GM23338 (cell line): ENCODE measurements around the gene MED12L. TPM values are rescaled to one million over a fixed set of nuclear protein-coding genes. Genes with fewer than 3 reads are reported as not detected.

Experiments used
- ATAC-seq: fragments of 200-7000 bp; cut with Tn5 transposase; 3 replicates; pipeline ENCODE4 v1.9.1; 2020
- DNase-seq: peaks from one replicate; pipeline ENCODE4 v3.0.0-alpha.2; 2015; ENCODE audit warnings: low spot score
- H2AFZ ChIP-seq: fragments of 200-600 bp; sonication (generic); 2 replicates; pipeline ENCODE4 v1.8.0; 2016; ENCODE audit warnings: antibody characterized with exemption, mild to moderate bottlenecking, moderate library complexity
- H3F3A ChIP-seq: fragments of 200-600 bp; sonication (generic); replicated peaks from 2 replicates; pipeline ENCODE4 v1.8.0; 2017; ENCODE audit warnings: antibody characterized with exemption, mixed run types, low read depth
- H3K27ac ChIP-seq: fragments of 200-600 bp; sonication (generic); 2 replicates; pipeline ENCODE4 v1.6.1; 2016; ENCODE audit warnings: low read depth
- H3K27me3 ChIP-seq: fragments of 200-600 bp; sonication (generic); 2 replicates; pipeline ENCODE4 v1.8.0; 2016; ENCODE audit warnings: mild to moderate bottlenecking, mixed run types, moderate library complexity; ENCODE audit not compliant: insufficient read depth
- H3K36me3 ChIP-seq: fragments of 200-600 bp; sonication (generic); 2 replicates; pipeline ENCODE4 v1.8.0; 2016; ENCODE audit warnings: mild to moderate bottlenecking; ENCODE audit not compliant: insufficient read depth
- H3K4me1 ChIP-seq: fragments of 200-600 bp; sonication (generic); 2 replicates; pipeline ENCODE4 v1.8.0; 2016; ENCODE audit warnings: mild to moderate bottlenecking, moderate library complexity; ENCODE audit not compliant: insufficient read depth
- H3K4me2 ChIP-seq: fragments of 200-600 bp; sonication (generic); 2 replicates; pipeline ENCODE4 v1.7.1; 2017; ENCODE audit warnings: mixed run types
- H3K4me3 ChIP-seq: fragments of 200-600 bp; sonication (generic); 2 replicates; pipeline ENCODE4 v1.6.1; 2016; ENCODE audit warnings: mixed run types
- H3K79me2 ChIP-seq: fragments of 200-600 bp; sonication (generic); replicated peaks from 2 replicates; pipeline ENCODE4 v1.8.0; 2017; ENCODE audit warnings: mild to moderate bottlenecking; ENCODE audit not compliant: insufficient read depth
- H3K9me2 ChIP-seq: fragments of 200-600 bp; sonication (generic); 2 replicates; pipeline ENCODE4 v1.8.0; 2017; ENCODE audit not compliant: insufficient read depth
- H4K20me1 ChIP-seq: fragments of 200-600 bp; sonication (generic); replicated peaks from 2 replicates; pipeline ENCODE4 v1.8.0; 2017; ENCODE audit warnings: mild to moderate bottlenecking; ENCODE audit not compliant: insufficient read depth
- H3K27ac Mint-ChIP-seq: 2 replicates; pipeline ENCODE4 v1.8.0; 2020; ENCODE audit warnings: inconsistent platforms, mild to moderate bottlenecking, moderate library complexity, mixed read lengths
- H3K27me3 Mint-ChIP-seq: 3 replicates; pipeline ENCODE4 v1.8.0; 2022; ENCODE audit warnings: low read depth, mild to moderate bottlenecking, moderate library complexity, mixed read lengths, inconsistent platforms; ENCODE audit not compliant: insufficient read depth, poor library complexity
- H3K36me3 Mint-ChIP-seq: 3 replicates; pipeline ENCODE4 v1.8.0; 2021; ENCODE audit warnings: low read depth, mild to moderate bottlenecking, inconsistent platforms, moderate library complexity, mixed read lengths
- H3K4me1 Mint-ChIP-seq: 3 replicates; pipeline ENCODE4 v1.8.0; 2020; ENCODE audit warnings: mild to moderate bottlenecking, inconsistent platforms, mixed read lengths
- H3K4me3 Mint-ChIP-seq: 3 replicates; pipeline ENCODE4 v1.8.0; 2021; ENCODE audit warnings: moderate library complexity, mild to moderate bottlenecking, inconsistent platforms, mixed read lengths
- H3K9me3 Mint-ChIP-seq: 3 replicates; pipeline ENCODE4 v1.8.0; 2020; ENCODE audit warnings: moderate library complexity, mild to moderate bottlenecking, inconsistent platforms, mixed read lengths
- CREB1 ChIP-seq: fragments of 250-450 bp; sonication (Bioruptor Pico); IDR thresholded peaks from 2 replicates; pipeline ENCODE4 v1.5.0; 2020; ENCODE audit warnings: low read depth, mild to moderate bottlenecking, moderate library complexity
- CTCF ChIP-seq, 2 experiments: fragments of 200-600 bp in 1 of 2; sonication (generic) in 1 of 2; conservative IDR thresholded peaks; 2 replicates each; pipeline versions ENCODE4 v1.5.1 to v1.6.1; 2016 to 2017; ENCODE audit warnings: antibody characterized with exemption in 2 of 2, low read depth in 2 of 2, mild to moderate bottlenecking in 2 of 2, moderate library complexity in 1 of 2
- ETS1 ChIP-seq: IDR thresholded peaks from 2 replicates; pipeline ENCODE4 v1.6.1; 2016; ENCODE audit warnings: antibody characterized with exemption
- EZH2 ChIP-seq: fragments of 200-600 bp; sonication (generic); IDR thresholded peaks from one replicate; pipeline ENCODE4 v1.8.0; 2017; ENCODE audit warnings: antibody characterized with exemption, mild to moderate bottlenecking, low read depth; ENCODE audit not compliant: unreplicated experiment
- EZH2phosphoT487 ChIP-seq: fragments of 200-600 bp; sonication (generic); IDR thresholded peaks from one replicate; pipeline ENCODE4 v1.8.1; 2018; ENCODE audit warnings: antibody characterized with exemption; ENCODE audit not compliant: unreplicated experiment
- JUNB ChIP-seq: IDR thresholded peaks from one replicate; pipeline ENCODE4 v1.6.1; 2016; ENCODE audit warnings: antibody characterized with exemption; ENCODE audit not compliant: unreplicated experiment
- NANOG ChIP-seq: IDR thresholded peaks from 2 replicates; pipeline ENCODE4 v1.6.1; 2016; ENCODE audit warnings: antibody characterized with exemption, borderline replicate concordance
- POLR2AphosphoS5 ChIP-seq: IDR thresholded peaks from 2 replicates; pipeline ENCODE4 v1.6.1; 2016; ENCODE audit warnings: antibody characterized with exemption, low read depth
- REST ChIP-seq: IDR thresholded peaks from one replicate; pipeline ENCODE4 v1.6.1; 2018; ENCODE audit warnings: antibody characterized with exemption; ENCODE audit not compliant: unreplicated experiment
- STAT1 ChIP-seq: IDR thresholded peaks from one replicate; pipeline ENCODE4 v1.6.1; 2016; ENCODE audit warnings: antibody characterized with exemption; ENCODE audit not compliant: unreplicated experiment
- ZNF114 ChIP-seq: fragments of 250-450 bp; sonication (Bioruptor Pico); IDR thresholded peaks from 2 replicates; pipeline ENCODE4 v1.5.0; 2020; ENCODE audit warnings: mild to moderate bottlenecking, moderate library complexity
- ZNF331 ChIP-seq: fragments of 250-450 bp; sonication (Bioruptor Pico); IDR thresholded peaks from 2 replicates; pipeline ENCODE4 v1.5.0; 2020; ENCODE audit warnings: low read depth, mild to moderate bottlenecking, moderate library complexity
- ZNF462 ChIP-seq: fragments of 250-450 bp; sonication (Bioruptor Pico); IDR thresholded peaks from 2 replicates; pipeline ENCODE4 v1.5.0; 2020; ENCODE audit warnings: mild to moderate bottlenecking, moderate library complexity
- polyA plus RNA-seq: library from polyadenylated mRNA; unstranded; fragments of >200 nt; fragmentation: Nextera tagmentation; extraction: Ambion mirVana; gene quantifications from 2 replicates; pipeline ENCODE4 v1.2.1, GENCODE V29; 2016
- total RNA-seq: library from RNA; depleted of rRNA; stranded (reverse); fragments of >200 nt; shearing (Covaris generic); gene quantifications from 2 replicates; pipeline ENCODE4 v1.2.3, GENCODE V29; 2014

The MED12L gene
- total and polyA plus RNA-seq, 2 experiments from 2014 or later, result 5.7 to 25.0 TPM

- no peak for TF ChIP-seq ETS1
- no peak for TF ChIP-seq CREB1
- no peak for TF ChIP-seq POLR2AphosphoS5
- no peak for TF ChIP-seq CTCF (conservative IDR thresholded peaks at IDR 0.05; ENCODE audit: low read depth in 2 of 2)
- TF ChIP-seq EZH2phosphoT487, result no peak
- TF ChIP-seq EZH2, result no peak
- no peak for TF ChIP-seq ZNF114 (CRISPR knock-in tag)
- TF ChIP-seq JUNB, result no peak
- no peak for TF ChIP-seq ZNF331 (CRISPR knock-in tag)
- TF ChIP-seq NANOG, result no peak
- TF ChIP-seq REST, result no peak
- TF ChIP-seq ZNF462 (CRISPR knock-in tag), result no peak
- TF ChIP-seq STAT1, result no peak
- no peak overlapping the region; the same call in 1 of the 2 replicates for H3K27ac Mint-ChIP-seq
- H3K4me1 Mint-ChIP-seq, result no peaks in the 10 kb centered on the region
- Histone ChIP-seq H3K9me2 (no peaks in the 10 kb centered on the region), H3K4me3 (no peak overlapping the region), H3F3A (no peaks in the 10 kb centered on the region), H3K79me2 (no peaks in the 10 kb centered on the region), H3K4me2 (no peak overlapping the region), H3K4me1 (no peaks in the 10 kb centered on the region), H3K36me3 (0 out of 2 replicates have a peak, but pooled peaks cover 3% of the 10 kb centered on the region), H3K27ac (no peak overlapping the region), H2AFZ (no peak overlapping the region), H4K20me1 (no peaks in the 10 kb centered on the region), H3K27me3 (no peaks in the 10 kb centered on the region)
- ATAC-seq (no peak), DNase-seq (no peak)
- H3K36me3 Mint-ChIP-seq, result 0 out of 3 replicates have a peak, but pooled peaks cover 5% of the 10 kb centered on the region
- no peaks in the 10 kb centered on the region for H3K9me3 Mint-ChIP-seq
- no peak overlapping the region for H3K4me3 Mint-ChIP-seq
- H3K27me3 Mint-ChIP-seq, result no peaks in the 10 kb centered on the region
Observed at GRCh38 chr3:151197228-151197627, 111.8 kb downstream of the MED12L start.
